ENCODE measurements around the gene PADI1.

DNA sequence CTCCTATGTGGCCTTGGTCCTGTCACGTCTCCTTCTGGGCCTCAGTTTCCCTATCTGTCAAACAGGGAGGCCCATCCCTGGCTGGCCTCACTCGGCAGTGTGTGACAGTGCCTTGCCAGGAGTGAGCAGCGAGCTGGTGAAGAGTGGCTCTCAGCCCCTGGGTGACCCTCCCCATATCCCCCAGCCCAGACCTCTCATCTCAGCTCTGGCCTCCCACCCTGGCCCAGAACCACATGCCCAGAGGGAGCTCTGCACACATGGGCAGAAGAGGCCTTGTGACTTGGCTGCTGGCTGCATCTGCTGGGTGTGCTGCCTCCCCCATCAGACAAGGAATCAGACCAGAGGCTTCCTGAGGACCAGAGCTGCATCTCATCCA lies 19.5 kb upstream of the PADI1 start:
- TF ChIP-seq, protein P1, sequence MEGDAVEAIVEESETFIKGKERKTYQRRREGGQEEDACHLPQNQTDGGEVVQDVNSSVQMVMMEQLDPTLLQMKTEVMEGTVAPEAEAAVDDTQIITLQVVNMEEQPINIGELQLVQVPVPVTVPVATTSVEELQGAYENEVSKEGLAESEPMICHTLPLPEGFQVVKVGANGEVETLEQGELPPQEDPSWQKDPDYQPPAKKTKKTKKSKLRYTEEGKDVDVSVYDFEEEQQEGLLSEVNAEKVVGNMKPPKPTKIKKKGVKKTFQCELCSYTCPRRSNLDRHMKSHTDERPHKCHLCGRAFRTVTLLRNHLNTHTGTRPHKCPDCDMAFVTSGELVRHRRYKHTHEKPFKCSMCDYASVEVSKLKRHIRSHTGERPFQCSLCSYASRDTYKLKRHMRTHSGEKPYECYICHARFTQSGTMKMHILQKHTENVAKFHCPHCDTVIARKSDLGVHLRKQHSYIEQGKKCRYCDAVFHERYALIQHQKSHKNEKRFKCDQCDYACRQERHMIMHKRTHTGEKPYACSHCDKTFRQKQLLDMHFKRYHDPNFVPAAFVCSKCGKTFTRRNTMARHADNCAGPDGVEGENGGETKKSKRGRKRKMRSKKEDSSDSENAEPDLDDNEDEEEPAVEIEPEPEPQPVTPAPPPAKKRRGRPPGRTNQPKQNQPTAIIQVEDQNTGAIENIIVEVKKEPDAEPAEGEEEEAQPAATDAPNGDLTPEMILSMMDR (conservative IDR thresholded peaks at IDR 0.05 in 1 of 2, IDR thresholded peaks at IDR 0.05 in 1 of 2; ENCODE audit: extremely low read depth in 1 of 2, insufficient read depth in 1 of 2, low read depth in 1 of 2, low read length in 2 of 2) = no peak
- TF ChIP-seq EZH2 (IDR thresholded peaks at IDR 0.05; ENCODE audit: borderline replicate concordance, low read length) = no peak

Data from mammary epithelial cell (primary cell).